ENCODE results near the gene MTARC2.
"Not testable (repeated sequence)": the region's sequence is repeated elsewhere in the genome, so short reads cannot be mapped to it uniquely, and the experiment has no call there.

Gene MTARC2

GRCh38 chr1:220732621-220733020, 15.5 kb upstream of the MTARC2 start:
- no peak for DNase-seq

- peak; percentile 81 to 84 for DNase-seq
These were observed 15.0 kb upstream of the MTARC2 start for GRCh38 chr1:220733086-220733601.

GRCh38 chr1:220734571-220735326, 13.4 kb upstream of the MTARC2 start:
- DNase-seq, result no peak

- not testable (repeated sequence) for DNase-seq
These were observed 11.8 kb upstream of the MTARC2 start for GRCh38 chr1:220736283-220736682.

GRCh38 chr1:220741349-220741748, 6.8 kb upstream of the MTARC2 start:
- DNase-seq, result no peak

- no peak for DNase-seq
These were observed 6.3 kb upstream of the MTARC2 start for GRCh38 chr1:220741825-220742224.

- DNase-seq, result no peak
These were observed 5.6 kb upstream of the MTARC2 start for GRCh38 chr1:220742520-220742919.

- no peak for DNase-seq
These were observed 1.3 kb upstream of the MTARC2 start for GRCh38 chr1:220746851-220747250.

- DNase-seq, result no peak
These were observed 559 bp upstream of the MTARC2 start for GRCh38 chr1:220747437-220748088.

- no peak for DNase-seq
These were observed 814 bp downstream of the MTARC2 start for GRCh38 chr1:220748936-220749335.

- DNase-seq, result no peak
These were observed 2.0 kb downstream of the MTARC2 start for GRCh38 chr1:220750131-220750515.

- no peak for DNase-seq
These were observed 3.0 kb downstream of the MTARC2 start for GRCh38 chr1:220751111-220751510.

- DNase-seq, result no peak
These were observed 6.2 kb downstream of the MTARC2 start for GRCh38 chr1:220754212-220754917.

- no peak for DNase-seq
These were observed 6.8 kb downstream of the MTARC2 start for GRCh38 chr1:220754918-220755295.

- no peak for DNase-seq
These were observed 7.2 kb downstream of the MTARC2 start for GRCh38 chr1:220755309-220755708.

- DNase-seq, result no peak
These were observed 9.3 kb downstream of the MTARC2 start for GRCh38 chr1:220757441-220757840.

GRCh38 chr1:220759147-220759546, 11.0 kb downstream of the MTARC2 start:
- DNase-seq, result no peak

- no peak for DNase-seq
These were observed 13.7 kb downstream of the MTARC2 start for GRCh38 chr1:220761688-220762427.

- no peak for DNase-seq
These were observed 16.6 kb downstream of the MTARC2 start for GRCh38 chr1:220764757-220765156.

GRCh38 chr1:220767312-220768125, 19.4 kb downstream of the MTARC2 start:
- DNase-seq, result no peak

- no peak for DNase-seq
These were observed 20.0 kb downstream of the MTARC2 start for GRCh38 chr1:220768126-220768601.

GRCh38 chr1:220769205-220769604, 21.1 kb downstream of the MTARC2 start:
- DNase-seq, result no peak

All from CD4-positive, alpha-beta T cell treated with Interleukin-4 for 1 hour (primary cell).